Measurements from ENCODE around the gene RAD51.

DNA sequence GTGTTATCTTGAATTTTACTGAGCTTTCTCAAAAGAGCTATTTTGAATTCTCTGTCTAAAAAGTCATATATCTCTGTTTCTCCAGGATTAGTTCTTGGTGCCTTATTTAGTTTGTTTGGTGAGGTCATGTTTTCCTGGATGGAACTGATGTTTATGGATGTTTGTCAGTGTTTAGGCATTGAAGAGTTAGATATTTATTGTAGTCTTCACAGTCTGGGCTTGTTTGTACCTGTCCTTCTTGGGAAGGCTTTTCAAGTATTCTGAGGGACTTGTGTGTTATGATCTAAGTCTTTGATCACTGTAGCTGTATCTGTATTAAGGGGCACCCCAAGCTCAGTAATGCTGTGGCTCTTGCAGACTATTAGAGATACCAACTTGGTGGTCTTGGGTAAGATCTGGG lies 10.6 kb upstream of the RAD51 start:
- TF ChIP-seq JUN (IDR thresholded peaks at IDR 0.05; ENCODE audit: borderline replicate concordance, insufficient read depth, insufficient read length, low read depth) (no peak), GATA2 (IDR thresholded peaks at IDR 0.05; ENCODE audit: insufficient read depth, insufficient read length, low read depth, low read length) (no peak), POLR2AphosphoS5 (IDR thresholded peaks at IDR 0.05; ENCODE audit: insufficient read depth, low read depth, low read length) (no peak)
- TF ChIP-seq, protein P1, sequence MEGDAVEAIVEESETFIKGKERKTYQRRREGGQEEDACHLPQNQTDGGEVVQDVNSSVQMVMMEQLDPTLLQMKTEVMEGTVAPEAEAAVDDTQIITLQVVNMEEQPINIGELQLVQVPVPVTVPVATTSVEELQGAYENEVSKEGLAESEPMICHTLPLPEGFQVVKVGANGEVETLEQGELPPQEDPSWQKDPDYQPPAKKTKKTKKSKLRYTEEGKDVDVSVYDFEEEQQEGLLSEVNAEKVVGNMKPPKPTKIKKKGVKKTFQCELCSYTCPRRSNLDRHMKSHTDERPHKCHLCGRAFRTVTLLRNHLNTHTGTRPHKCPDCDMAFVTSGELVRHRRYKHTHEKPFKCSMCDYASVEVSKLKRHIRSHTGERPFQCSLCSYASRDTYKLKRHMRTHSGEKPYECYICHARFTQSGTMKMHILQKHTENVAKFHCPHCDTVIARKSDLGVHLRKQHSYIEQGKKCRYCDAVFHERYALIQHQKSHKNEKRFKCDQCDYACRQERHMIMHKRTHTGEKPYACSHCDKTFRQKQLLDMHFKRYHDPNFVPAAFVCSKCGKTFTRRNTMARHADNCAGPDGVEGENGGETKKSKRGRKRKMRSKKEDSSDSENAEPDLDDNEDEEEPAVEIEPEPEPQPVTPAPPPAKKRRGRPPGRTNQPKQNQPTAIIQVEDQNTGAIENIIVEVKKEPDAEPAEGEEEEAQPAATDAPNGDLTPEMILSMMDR (IDR thresholded peaks at IDR 0.05; ENCODE audit: extremely low read depth in 1 of 2, insufficient read depth in 1 of 2, low read depth in 1 of 2, low read length in 2 of 2) = no peak
